Measurements from ENCODE around the gene DOCK4.

DNA sequence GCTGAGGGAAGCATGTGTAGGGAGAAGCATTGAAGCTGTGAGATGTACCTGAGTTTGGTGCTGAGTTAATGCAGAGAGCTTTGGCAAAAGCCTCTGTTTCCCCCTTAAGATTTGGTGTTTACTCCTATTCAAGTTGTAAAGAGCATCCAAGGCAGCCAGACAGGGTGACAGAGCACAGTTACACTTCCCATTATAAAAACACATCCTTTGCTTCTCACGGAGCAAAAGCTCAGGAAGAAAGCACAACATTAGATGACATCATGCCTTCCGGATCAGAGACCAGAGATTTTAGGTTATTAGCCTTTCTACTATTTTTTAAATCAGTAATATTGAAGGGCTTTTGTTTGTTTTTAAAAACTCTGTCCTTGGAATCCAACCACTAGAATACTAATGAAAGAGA, 182.9 kb downstream of the DOCK4 start:
- TF ChIP-seq RAD21 (IDR thresholded peaks at IDR 0.05 in 1 of 2, conservative IDR thresholded peaks at IDR 0.05 in 1 of 2; ENCODE audit: low read depth in 2 of 2, low read length in 2 of 2) (no peak), SP1 (IDR thresholded peaks at IDR 0.05; ENCODE audit: low read depth, low read length) (no peak), BACH1 (IDR thresholded peaks at IDR 0.05; ENCODE audit: low read length) (no peak)
- TF ChIP-seq, protein P1, sequence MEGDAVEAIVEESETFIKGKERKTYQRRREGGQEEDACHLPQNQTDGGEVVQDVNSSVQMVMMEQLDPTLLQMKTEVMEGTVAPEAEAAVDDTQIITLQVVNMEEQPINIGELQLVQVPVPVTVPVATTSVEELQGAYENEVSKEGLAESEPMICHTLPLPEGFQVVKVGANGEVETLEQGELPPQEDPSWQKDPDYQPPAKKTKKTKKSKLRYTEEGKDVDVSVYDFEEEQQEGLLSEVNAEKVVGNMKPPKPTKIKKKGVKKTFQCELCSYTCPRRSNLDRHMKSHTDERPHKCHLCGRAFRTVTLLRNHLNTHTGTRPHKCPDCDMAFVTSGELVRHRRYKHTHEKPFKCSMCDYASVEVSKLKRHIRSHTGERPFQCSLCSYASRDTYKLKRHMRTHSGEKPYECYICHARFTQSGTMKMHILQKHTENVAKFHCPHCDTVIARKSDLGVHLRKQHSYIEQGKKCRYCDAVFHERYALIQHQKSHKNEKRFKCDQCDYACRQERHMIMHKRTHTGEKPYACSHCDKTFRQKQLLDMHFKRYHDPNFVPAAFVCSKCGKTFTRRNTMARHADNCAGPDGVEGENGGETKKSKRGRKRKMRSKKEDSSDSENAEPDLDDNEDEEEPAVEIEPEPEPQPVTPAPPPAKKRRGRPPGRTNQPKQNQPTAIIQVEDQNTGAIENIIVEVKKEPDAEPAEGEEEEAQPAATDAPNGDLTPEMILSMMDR (IDR thresholded peaks at IDR 0.05; ENCODE audit: control extremely low read depth in 1 of 3, insufficient read depth in 1 of 3, low read depth in 1 of 3, low read length in 3 of 3), result no peak
- TF ChIP-seq, protein P2, sequence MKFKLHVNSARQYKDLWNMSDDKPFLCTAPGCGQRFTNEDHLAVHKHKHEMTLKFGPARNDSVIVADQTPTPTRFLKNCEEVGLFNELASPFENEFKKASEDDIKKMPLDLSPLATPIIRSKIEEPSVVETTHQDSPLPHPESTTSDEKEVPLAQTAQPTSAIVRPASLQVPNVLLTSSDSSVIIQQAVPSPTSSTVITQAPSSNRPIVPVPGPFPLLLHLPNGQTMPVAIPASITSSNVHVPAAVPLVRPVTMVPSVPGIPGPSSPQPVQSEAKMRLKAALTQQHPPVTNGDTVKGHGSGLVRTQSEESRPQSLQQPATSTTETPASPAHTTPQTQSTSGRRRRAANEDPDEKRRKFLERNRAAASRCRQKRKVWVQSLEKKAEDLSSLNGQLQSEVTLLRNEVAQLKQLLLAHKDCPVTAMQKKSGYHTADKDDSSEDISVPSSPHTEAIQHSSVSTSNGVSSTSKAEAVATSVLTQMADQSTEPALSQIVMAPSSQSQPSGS (IDR thresholded peaks at IDR 0.05; ENCODE audit: low read length), result no peak

Data from H1 (cell line).